ENCODE data around the gene TRAPPC2L. TPM values are rescaled to one million over a fixed set of nuclear protein-coding genes. Genes with fewer than 3 reads are reported as not detected.

The TRAPPC2L gene
- total and polyA plus RNA-seq, 2 of the 13 experiments (the other 11 are each of a cell fraction or from before 2014, with no cell fraction given), result 96.3 to 107 TPM

- 0 out of 2 replicates have a peak, but pooled peaks have one; percentile 30 for TF ChIP-seq BATF2 (CRISPR knock-in tag; IDR thresholded peaks at IDR 0.05)
- TF ChIP-seq, protein P1, sequence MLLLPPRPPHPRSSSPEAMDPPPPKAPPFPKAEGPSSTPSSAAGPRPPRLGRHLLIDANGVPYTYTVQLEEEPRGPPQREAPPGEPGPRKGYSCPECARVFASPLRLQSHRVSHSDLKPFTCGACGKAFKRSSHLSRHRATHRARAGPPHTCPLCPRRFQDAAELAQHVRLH (CRISPR knock-in tag; IDR thresholded peaks at IDR 0.05; ENCODE audit: borderline replicate concordance, low read depth), result 0 out of 2 replicates have a peak, but pooled peaks have one; percentile 45
- TF ChIP-seq FOXK1 (CRISPR knock-in tag; IDR thresholded peaks at IDR 0.05; ENCODE audit: borderline replicate concordance, low read depth), result 0 out of 2 replicates have a peak, but pooled peaks have one; percentile 9
- peak; percentile 25; the same call in 1 of the 2 replicates for TF ChIP-seq ZNF605 (CRISPR knock-in tag; IDR thresholded peaks at IDR 0.05)
- peak; percentile 97 for TF ChIP-seq ZMYM2 (CRISPR knock-in tag; IDR thresholded peaks at IDR 0.05)
- TF ChIP-seq RXRA (CRISPR knock-in tag; IDR thresholded peaks at IDR 0.05), result peak; percentile 86
- TF ChIP-seq AHR (CRISPR knock-in tag; IDR thresholded peaks at IDR 0.05), result 0 out of 2 replicates have a peak, but pooled peaks have one; percentile 47
- no peak for TF ChIP-seq RBAK (CRISPR knock-in tag; IDR thresholded peaks at IDR 0.05)
- no peak for TF ChIP-seq NR2F6 (IDR thresholded peaks at IDR 0.05)
- 0 out of 2 replicates have a peak, but pooled peaks have one; percentile 39 for TF ChIP-seq NR2F6 (CRISPR knock-in tag; IDR thresholded peaks at IDR 0.05)
- peak; percentile 69; the same call in 1 of the 2 replicates for TF ChIP-seq ZC3H13 (CRISPR knock-in tag; IDR thresholded peaks at IDR 0.05)
- TF ChIP-seq AGO2 (optimal IDR thresholded peaks at IDR 0.05; ENCODE audit: low read depth, low read length), result no peak
- TF ChIP-seq ZBTB3 (CRISPR knock-in tag; IDR thresholded peaks at IDR 0.05; ENCODE audit: borderline replicate concordance, low read depth), result no peak
- 0 out of 2 replicates have a peak, but pooled peaks have one; percentile 34 for TF ChIP-seq CHD2 (IDR thresholded peaks at IDR 0.05; ENCODE audit: low read depth, low read length)
- TF ChIP-seq, protein P2, sequence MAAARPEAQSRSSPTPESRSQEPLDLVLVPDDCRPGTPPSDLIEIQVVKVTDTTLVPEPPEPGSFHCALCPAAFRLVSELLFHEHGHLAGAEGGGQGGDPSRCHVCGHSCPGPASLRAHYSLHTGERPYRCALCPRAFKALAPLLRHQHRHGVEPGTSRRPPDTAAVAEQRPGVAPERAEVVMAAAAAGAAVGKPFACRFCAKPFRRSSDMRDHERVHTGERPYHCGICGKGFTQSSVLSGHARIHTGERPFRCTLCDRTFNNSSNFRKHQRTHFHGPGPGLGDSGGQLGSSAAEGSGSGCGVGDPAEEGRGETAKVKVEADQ (CRISPR knock-in tag; IDR thresholded peaks at IDR 0.05; ENCODE audit: borderline replicate concordance), result 0 out of 2 replicates have a peak, but pooled peaks have one; percentile 22
- peak; percentile 79 for TF ChIP-seq ZNF350 (CRISPR knock-in tag; IDR thresholded peaks at IDR 0.05; ENCODE audit: borderline replicate concordance, low read depth)
- TF ChIP-seq ZNF552 (CRISPR knock-in tag; IDR thresholded peaks at IDR 0.05; ENCODE audit: borderline replicate concordance), result 0 out of 2 replicates have a peak, but pooled peaks have one; percentile 33
- peak; percentile 40; the same call in 1 of the 2 replicates for TF ChIP-seq ZBTB7A (CRISPR knock-in tag; IDR thresholded peaks at IDR 0.05)
- TF ChIP-seq JUND (CRISPR knock-in tag; IDR thresholded peaks at IDR 0.05), result no peak
- TF ChIP-seq KDM3A (CRISPR knock-in tag; IDR thresholded peaks at IDR 0.05; ENCODE audit: low read depth), result 0 out of 2 replicates have a peak, but pooled peaks have one; percentile 50
- peak; percentile 76 for TF ChIP-seq SOX13 (IDR thresholded peaks at IDR 0.05)
- no peak for TF ChIP-seq SOX13 (CRISPR knock-in tag; conservative IDR thresholded peaks at IDR 0.05 in 1 of 2, IDR thresholded peaks at IDR 0.05 in 1 of 2)
- no peak for TF ChIP-seq NONO (IDR thresholded peaks at IDR 0.05)
- TF ChIP-seq NONO (CRISPR knock-in tag; conservative IDR thresholded peaks at IDR 0.05), result peak; percentile 95
- peak; percentile 39 for TF ChIP-seq ZNF781 (CRISPR knock-in tag; IDR thresholded peaks at IDR 0.05; ENCODE audit: borderline replicate concordance, not compliant biosample characterization)
- TF ChIP-seq PHF8 (CRISPR knock-in tag; IDR thresholded peaks at IDR 0.05), result peak; percentile 45; the same call in 1 of the 2 replicates
- peak; percentile 69 for TF ChIP-seq HDAC2 (CRISPR knock-in tag; IDR thresholded peaks at IDR 0.05)
- peak; percentile 52; the same call in 1 of the 2 replicates for TF ChIP-seq BHLHE40 (IDR thresholded peaks at IDR 0.05; ENCODE audit: low read length)
- no peak; the same call in 1 of the 2 replicates for TF ChIP-seq ZNF225 (CRISPR knock-in tag; IDR thresholded peaks at IDR 0.05)
- peak; percentile 26; the same call in 1 of the 2 replicates for TF ChIP-seq SAP130 (CRISPR knock-in tag; IDR thresholded peaks at IDR 0.05; ENCODE audit: low read depth)
- peak; percentile 89 for TF ChIP-seq HOXA3 (CRISPR knock-in tag; IDR thresholded peaks at IDR 0.05)
These were observed 17.8 kb upstream of the TRAPPC2L start (continued) for GRCh38 chr16:88839026-88839529.

Data from HepG2 (cell line).